Measurements from ENCODE around the gene SNRPB. TPM values are rescaled to one million over a fixed set of nuclear protein-coding genes. Genes with fewer than 3 reads are reported as not detected.

The SNRPB gene
- total and polyA plus RNA-seq, 2 donors (not counting 1 experiment from before 2014, with no cell fraction given): 78.9 to 104 TPM

GRCh38 chr20:2509794-2510193 is 39.2 kb upstream of the SNRPB start:
- no peaks in the 10 kb centered on the region for H3K27me3 ChIP-seq (ENCODE audit: control insufficient read depth, insufficient read depth, low read length)
- no peaks in the 10 kb centered on the region for H3K36me3 ChIP-seq (ENCODE audit: control insufficient read depth, insufficient read depth, low read length)
- DNase-seq (ENCODE audit: low read depth in 2 of 2): no peak
- peak overlapping the region; percentile 96 for H3K4me2 ChIP-seq (ENCODE audit: extremely low read depth, insufficient read depth, low read length)
- TF ChIP-seq CTCF (conservative IDR thresholded peaks at IDR 0.05 in 1 of 2, IDR thresholded peaks at IDR 0.05 in 1 of 2; ENCODE audit: low read depth in 1 of 2, low read length in 2 of 2) (no peak), EZH2 (IDR thresholded peaks at IDR 0.05; ENCODE audit: low read length, missing control alignments) (no peak)
- H3K79me2 ChIP-seq (ENCODE audit: control insufficient read depth, insufficient read depth, low read length): peaks cover 14% of the 10 kb centered on the region
- no peaks in the 10 kb centered on the region for H3K9me3 ChIP-seq (ENCODE audit: control insufficient read depth, insufficient read depth, low read depth, low read length)
- no peak overlapping the region for H3K9ac ChIP-seq (ENCODE audit: insufficient read depth, low read length)
- H4K20me1 ChIP-seq (ENCODE audit: control insufficient read depth, extremely low read depth, insufficient read depth, low read length): no peaks in the 10 kb centered on the region
- peak overlapping the region in 2 of 4 experiments; percentile 85 to 97 for H3K4me3 ChIP-seq (replicated peaks in 1 of 4; ENCODE audit: control extremely low read depth in 1 of 4, insufficient read depth in 1 of 4, low read depth in 3 of 4, low read length in 4 of 4)
- no peak overlapping the region for H2AFZ ChIP-seq (ENCODE audit: low read length)
- no peaks in the 10 kb centered on the region for H3K4me1 ChIP-seq (ENCODE audit: control insufficient read depth, extremely low read depth, insufficient read depth, low read length)
- no peak overlapping the region for H3K27ac ChIP-seq (ENCODE audit: insufficient read depth, low read length)

GRCh38 chr20:2509468-2509781 is 38.8 kb upstream of the SNRPB start:
- no peaks in the 10 kb centered on the region for H3K4me1 ChIP-seq (ENCODE audit: control insufficient read depth, extremely low read depth, insufficient read depth, low read length)
- peak overlapping the region; percentile 55 for H3K9ac ChIP-seq (ENCODE audit: insufficient read depth, low read length)
- no peaks in the 10 kb centered on the region for H4K20me1 ChIP-seq (ENCODE audit: control insufficient read depth, extremely low read depth, insufficient read depth, low read length)
- TF ChIP-seq CTCF (conservative IDR thresholded peaks at IDR 0.05 in 1 of 2, IDR thresholded peaks at IDR 0.05 in 1 of 2; ENCODE audit: low read depth in 1 of 2, low read length in 2 of 2) (no peak), EZH2 (IDR thresholded peaks at IDR 0.05; ENCODE audit: low read length, missing control alignments) (no peak)
- H3K9me3 ChIP-seq (ENCODE audit: control insufficient read depth, insufficient read depth, low read depth, low read length): no peaks in the 10 kb centered on the region
- H3K4me3 ChIP-seq (replicated peaks in 1 of 4; ENCODE audit: control extremely low read depth in 1 of 4, insufficient read depth in 1 of 4, low read depth in 3 of 4, low read length in 4 of 4): peak overlapping the region; percentile 81 to 97 (median 88)
- H3K36me3 ChIP-seq (ENCODE audit: control insufficient read depth, insufficient read depth, low read length): no peaks in the 10 kb centered on the region
- peak overlapping the region; percentile 93 for H3K27ac ChIP-seq (ENCODE audit: insufficient read depth, low read length)
- DNase-seq (ENCODE audit: low read depth in 2 of 2): no peak
- H2AFZ ChIP-seq (ENCODE audit: low read length): peak overlapping the region; percentile 100
- H3K4me2 ChIP-seq (ENCODE audit: extremely low read depth, insufficient read depth, low read length): peak overlapping the region; percentile 96
- H3K27me3 ChIP-seq (ENCODE audit: control insufficient read depth, insufficient read depth, low read length): no peaks in the 10 kb centered on the region
- peaks cover 14% of the 10 kb centered on the region for H3K79me2 ChIP-seq (ENCODE audit: control insufficient read depth, insufficient read depth, low read length)

GRCh38 chr20:2508631-2509467 is 38.3 kb upstream of the SNRPB start, which contains the start of gene ZNF343:
ZNF343 (minus strand) TSS chr20:2508915; CDS start chr20:2493895, 15,020 bp downstream.
- no peaks in the 10 kb centered on the region for H4K20me1 ChIP-seq (ENCODE audit: control insufficient read depth, extremely low read depth, insufficient read depth, low read length)
- peak within 1 kb of the TSS; percentile 93 for H3K27ac ChIP-seq (ENCODE audit: insufficient read depth, low read length)
- peak within 1 kb of the TSS; percentile 89 for H3K9ac ChIP-seq (ENCODE audit: insufficient read depth, low read length)
- no peaks in the 10 kb centered on the region for H3K9me3 ChIP-seq (ENCODE audit: control insufficient read depth, insufficient read depth, low read depth, low read length)
- peak within 1 kb of the TSS; percentile 100 for H2AFZ ChIP-seq (ENCODE audit: low read length)
- peaks cover 14% of the 10 kb centered on the region for H3K79me2 ChIP-seq (ENCODE audit: control insufficient read depth, insufficient read depth, low read length)
- H3K4me2 ChIP-seq (ENCODE audit: extremely low read depth, insufficient read depth, low read length): peak within 1 kb of the TSS; percentile 96
- TF ChIP-seq EZH2 (IDR thresholded peaks at IDR 0.05; ENCODE audit: low read length, missing control alignments): no peak
- TF ChIP-seq CTCF (conservative IDR thresholded peaks at IDR 0.05 in 1 of 2, IDR thresholded peaks at IDR 0.05 in 1 of 2; ENCODE audit: low read depth in 1 of 2, low read length in 2 of 2): no peak
- DNase-seq (ENCODE audit: low read depth in 2 of 2): peak; percentile 79 to 81
- H3K4me3 ChIP-seq (replicated peaks in 1 of 4; ENCODE audit: control extremely low read depth in 1 of 4, insufficient read depth in 1 of 4, low read depth in 3 of 4, low read length in 4 of 4): peak within 1 kb of the TSS; percentile 81 to 97 (median 88)
- H3K4me1 ChIP-seq (ENCODE audit: control insufficient read depth, extremely low read depth, insufficient read depth, low read length): no peaks in the 10 kb centered on the region
- no peaks in the 10 kb centered on the region for H3K27me3 ChIP-seq (ENCODE audit: control insufficient read depth, insufficient read depth, low read length)
- no peaks in the 10 kb centered on the region for H3K36me3 ChIP-seq (ENCODE audit: control insufficient read depth, insufficient read depth, low read length)

Data from fibroblast of lung (primary cell).